CD4-positive, CD25-positive, alpha-beta regulatory T cell (primary cell): ENCODE data around the gene TAF11L9. TPM values are rescaled to one million over a fixed set of nuclear protein-coding genes. Genes with fewer than 3 reads are reported as not detected.
"Not testable (repeated sequence)": the region's sequence is repeated elsewhere in the genome, so short reads cannot be mapped to it uniquely, and the experiment has no call there.

Experiments used
- ATAC-seq, 2 donors: fragments of 150-1000 bp; cut with Tn5 transposase; one replicate each; pipeline ENCODE4 v1.10.0; 2021; ENCODE audit warnings: low read depth in 2 of 2, moderate number of reproducible peaks in 2 of 2, moderate library complexity in 1 of 2
- DNase-seq, 3 donors: peaks; one replicate each; pipeline versions ENCODE4 v3.0.0 to v3.0.0-alpha.2; 2012 to 2022; ENCODE audit warnings: mixed read lengths in 1 of 3
- H3K27ac ChIP-seq: one replicate; pipeline ENCODE4 v1.7.0; 2013; ENCODE audit warnings: mild to moderate bottlenecking, low read length; ENCODE audit not compliant: insufficient read depth, poor library complexity, severe bottlenecking
- H3K27me3 ChIP-seq: one replicate; pipeline ENCODE4 v1.7.0; 2013; ENCODE audit warnings: low read length; ENCODE audit not compliant: control insufficient read depth, insufficient read depth
- H3K36me3 ChIP-seq: one replicate; pipeline ENCODE4 v1.7.0; 2013; ENCODE audit warnings: mild to moderate bottlenecking, low read length, moderate library complexity; ENCODE audit not compliant: control insufficient read depth, insufficient read depth
- H3K4me1 ChIP-seq: 2 replicates; pipeline ENCODE4 v1.7.0; 2013; ENCODE audit warnings: mild to moderate bottlenecking, low read length; ENCODE audit not compliant: insufficient read depth, control insufficient read depth, poor library complexity, severe bottlenecking
- H3K4me3 ChIP-seq: one replicate; pipeline ENCODE4 v1.7.0; 2013; ENCODE audit warnings: low read depth, mild to moderate bottlenecking, low read length, moderate library complexity
- H3K9me3 ChIP-seq, 2 experiments: 1 replicate in 1 of 2; 2 replicates in 1 of 2; pipeline ENCODE4 v1.7.0; 2013; ENCODE audit warnings: low read length in 2 of 2, mild to moderate bottlenecking in 1 of 2, moderate library complexity in 1 of 2; ENCODE audit not compliant: control insufficient read depth in 2 of 2
- H3K27ac Mint-ChIP-seq, 3 donors: one replicate each; pipeline ENCODE4 v1.8.0; 2020 to 2022; ENCODE audit warnings: mild to moderate bottlenecking in 3 of 3, mixed read lengths in 3 of 3, moderate library complexity in 2 of 3
- H3K27me3 Mint-ChIP-seq: one replicate; pipeline ENCODE4 v1.8.0; 2022; ENCODE audit warnings: mild to moderate bottlenecking, mixed read lengths
- H3K36me3 Mint-ChIP-seq: one replicate; pipeline ENCODE4 v1.8.0; 2020; ENCODE audit warnings: mixed read lengths
- H3K4me1 Mint-ChIP-seq, 4 donors: one replicate each; pipeline ENCODE4 v1.8.0; 2020 to 2022; ENCODE audit warnings: mixed read lengths in 4 of 4, mild to moderate bottlenecking in 1 of 4
- H3K4me3 Mint-ChIP-seq, 4 donors: one replicate each; pipeline ENCODE4 v1.8.0; 2020 to 2022; ENCODE audit warnings: mild to moderate bottlenecking in 4 of 4, mixed read lengths in 4 of 4, moderate library complexity in 3 of 4
- H3K9me3 Mint-ChIP-seq, 7 donors: one replicate each; pipeline ENCODE4 v1.8.0; 2020 to 2022; ENCODE audit warnings: mixed read lengths in 7 of 7, mild to moderate bottlenecking in 3 of 7, moderate library complexity in 2 of 7
- polyA plus RNA-seq, 4 donors: library from polyadenylated mRNA; unstranded; fragments of 300-500 nt; fragmentation: Illumina TruSeq; gene quantifications; one replicate each; pipeline ENCODE4 v1.2.3, GENCODE V29; 2021
- total RNA-seq: library from RNA; stranded (reverse); gene quantifications from one replicate; pipeline ENCODE4 v1.2.3, GENCODE V29; 2022

Gene TAF11L9
- total and polyA plus RNA-seq, 5 donors from 2014 or later = not detected

- H3K27me3 ChIP-seq, H3K27ac Mint-ChIP-seq, H3K4me3 ChIP-seq, H3K36me3 Mint-ChIP-seq, H3K9me3 ChIP-seq, H3K27me3 Mint-ChIP-seq, DNase-seq, H3K4me1 ChIP-seq, ATAC-seq, H3K4me3 Mint-ChIP-seq, H3K27ac ChIP-seq, H3K36me3 ChIP-seq, H3K4me1 Mint-ChIP-seq: not testable (repeated sequence)
- peaks cover 0 to 14% (median 3%) of the 10 kb centered on the region in 7 donors for H3K9me3 Mint-ChIP-seq
These were observed 13.3 kb upstream of the TAF11L9 start for GRCh38 chr5:17607461-17607860.

- Histone ChIP-seq H3K4me1 (no peaks in the 10 kb centered on the region), H3K9me3 (peaks cover 0 to 7% of the 10 kb centered on the region in 2 experiments), H3K4me3 (no peak overlapping the region), H3K27ac (no peak overlapping the region), H3K36me3 (no peaks in the 10 kb centered on the region), H3K27me3 (no peaks in the 10 kb centered on the region)
- Mint-ChIP-seq H3K9me3 (peaks cover 0 to 16% (median 3%) of the 10 kb centered on the region in 7 donors), H3K4me1 (no peaks in the 10 kb centered on the region), H3K27me3 (no peaks in the 10 kb centered on the region), H3K27ac (no peak overlapping the region), H3K36me3 (no peaks in the 10 kb centered on the region), H3K4me3 (no peak overlapping the region)
- DNase-seq = no peak
- no peak for ATAC-seq
These were observed 10.8 kb upstream of the TAF11L9 start for GRCh38 chr5:17604951-17605350.

- H3K36me3 Mint-ChIP-seq, H3K4me3 Mint-ChIP-seq, DNase-seq, H3K4me3 ChIP-seq, H3K27ac Mint-ChIP-seq, H3K27ac ChIP-seq, H3K36me3 ChIP-seq, H3K4me1 ChIP-seq, H3K9me3 ChIP-seq, ATAC-seq, H3K27me3 Mint-ChIP-seq, H3K4me1 Mint-ChIP-seq, H3K27me3 ChIP-seq: not testable (repeated sequence)
- peaks cover 0 to 16% (median 2%) of the 10 kb centered on the region in 7 donors for H3K9me3 Mint-ChIP-seq
These were observed 9.7 kb upstream of the TAF11L9 start, which contains the start of gene TAF11L11 for GRCh38 chr5:17603880-17604279. TSS of gene TAF11L11 (plus strand) at chr5:17604183.

- ATAC-seq, H3K27ac ChIP-seq, H3K27me3 Mint-ChIP-seq, H3K36me3 Mint-ChIP-seq, H3K9me3 Mint-ChIP-seq, H3K4me1 ChIP-seq, H3K4me1 Mint-ChIP-seq, H3K36me3 ChIP-seq, H3K9me3 ChIP-seq, H3K27ac Mint-ChIP-seq, H3K27me3 ChIP-seq, DNase-seq, H3K4me3 ChIP-seq, H3K4me3 Mint-ChIP-seq: not testable (repeated sequence)
These were observed 3.5 kb upstream of the TAF11L9 start, which contains the start of gene TAF11L10 for GRCh38 chr5:17597728-17598127. TSS of gene TAF11L10 (minus strand) at chr5:17597828.

GRCh38 chr5:17590860-17591259, 3.3 kb downstream of the TAF11L9 start, which contains the start of gene TAF11L8:
TSS of gene TAF11L8 (minus strand) at chr5:17590960.
- DNase-seq, H3K36me3 Mint-ChIP-seq, H3K4me1 Mint-ChIP-seq, H3K4me3 Mint-ChIP-seq, ATAC-seq, H3K9me3 ChIP-seq, H3K27ac ChIP-seq, H3K27me3 ChIP-seq, H3K36me3 ChIP-seq, H3K27me3 Mint-ChIP-seq, H3K27ac Mint-ChIP-seq, H3K9me3 Mint-ChIP-seq, H3K4me3 ChIP-seq, H3K4me1 ChIP-seq: not testable (repeated sequence)

GRCh38 chr5:17585658-17586057, 8.5 kb downstream of the TAF11L9 start, which contains the start of gene TAF11L7:
TSS of gene TAF11L7 (minus strand) at chr5:17585758.
- DNase-seq, ATAC-seq, H3K27me3 ChIP-seq, H3K36me3 Mint-ChIP-seq, H3K27ac Mint-ChIP-seq, H3K27me3 Mint-ChIP-seq, H3K9me3 ChIP-seq, H3K4me3 Mint-ChIP-seq, H3K9me3 Mint-ChIP-seq, H3K4me1 Mint-ChIP-seq, H3K36me3 ChIP-seq, H3K27ac ChIP-seq, H3K4me3 ChIP-seq, H3K4me1 ChIP-seq: not testable (repeated sequence)

Other genes with a start within 250 kb of the TAF11L9 start
- gene TAF11L2, start 96.2 kb downstream of the TAF11L9 start, total RNA-seq = not detected
- gene TAF11L2, start 96.2 kb downstream of the TAF11L9 start, polyA plus RNA-seq = not detected
- not detected for gene TAF11L3, start 76.0 kb downstream of the TAF11L9 start, total RNA-seq
- not detected for gene TAF11L3, start 76.0 kb downstream of the TAF11L9 start, polyA plus RNA-seq
- gene TAF11L4, start 72.6 kb downstream of the TAF11L9 start, total RNA-seq = not detected
- not detected for gene TAF11L4, start 72.6 kb downstream of the TAF11L9 start, polyA plus RNA-seq
- gene TAF11L5, start 69.2 kb downstream of the TAF11L9 start, total RNA-seq = not detected
- gene TAF11L5, start 69.2 kb downstream of the TAF11L9 start, polyA plus RNA-seq = not detected
- gene TAF11L6, start 65.7 kb downstream of the TAF11L9 start, total RNA-seq = not detected
- gene TAF11L6, start 65.7 kb downstream of the TAF11L9 start, polyA plus RNA-seq = not detected
- not detected for gene TAF11L7, start 8.6 kb downstream of the TAF11L9 start, total RNA-seq
- gene TAF11L7, start 8.6 kb downstream of the TAF11L9 start, polyA plus RNA-seq = not detected
- not detected for gene TAF11L8, start 3.4 kb downstream of the TAF11L9 start, total RNA-seq
- gene TAF11L8, start 3.4 kb downstream of the TAF11L9 start, polyA plus RNA-seq = not detected
- gene TAF11L10, start 3.4 kb upstream of the TAF11L9 start, total RNA-seq = not detected
- not detected for gene TAF11L10, start 3.4 kb upstream of the TAF11L9 start, polyA plus RNA-seq
- not detected for gene TAF11L11, start 9.8 kb upstream of the TAF11L9 start, total RNA-seq
- gene TAF11L11, start 9.8 kb upstream of the TAF11L9 start, polyA plus RNA-seq = not detected
- gene TAF11L12, start 16.0 kb upstream of the TAF11L9 start, total RNA-seq = not detected
- gene TAF11L12, start 16.0 kb upstream of the TAF11L9 start, polyA plus RNA-seq = not detected
- not detected for gene TAF11L13, start 37.7 kb upstream of the TAF11L9 start, total RNA-seq
- not detected for gene TAF11L13, start 37.7 kb upstream of the TAF11L9 start, polyA plus RNA-seq
- not detected for gene TAF11L14, start 40.1 kb upstream of the TAF11L9 start, total RNA-seq
- gene TAF11L14, start 40.1 kb upstream of the TAF11L9 start, polyA plus RNA-seq = not detected